Stimulated activated CD8-positive, alpha-beta memory T cell treated with anti-CD3 and anti-CD28 coated beads, Interleukin-12 subunit alpha, Interleukin-12 subunit beta, amount 100 ng/mL, for 24 hours (primary cell): ENCODE measurements around the gene B4GALT2.

Experiments used
- DNase-seq: peaks from one replicate; pipeline ENCODE4 v3.0.0-alpha.2; 2020; ENCODE audit errors: extremely low read depth

Gene B4GALT2

GRCh38 chr1:43946236-43947060, 32.6 kb upstream of the B4GALT2 start, which contains the start of gene IPO13:
IPO13 (plus strand) TSS chr1:43946950; CDS start chr1:43947601, 651 bp downstream.
- peak; percentile 84 for DNase-seq

GRCh38 chr1:43947061-43947873, 31.7 kb upstream of the B4GALT2 start:
- DNase-seq = no peak

- DNase-seq = no peak
These were observed 31.1 kb upstream of the B4GALT2 start for GRCh38 chr1:43947874-43948437.

GRCh38 chr1:43949678-43950077, 29.3 kb upstream of the B4GALT2 start:
- DNase-seq = no peak

- DNase-seq = no peak
These were observed 27.7 kb upstream of the B4GALT2 start for GRCh38 chr1:43951021-43951985.

- DNase-seq = no peak
These were observed 26.2 kb upstream of the B4GALT2 start for GRCh38 chr1:43952731-43953346.

GRCh38 chr1:43953361-43953760, 25.6 kb upstream of the B4GALT2 start:
- DNase-seq = no peak

GRCh38 chr1:43954036-43954435, 25.0 kb upstream of the B4GALT2 start:
- DNase-seq = no peak

- DNase-seq = no peak
These were observed 22.8 kb upstream of the B4GALT2 start for GRCh38 chr1:43956234-43956633.

GRCh38 chr1:43957407-43958040, 21.5 kb upstream of the B4GALT2 start:
- no peak for DNase-seq

- DNase-seq = no peak
These were observed 20.4 kb upstream of the B4GALT2 start for GRCh38 chr1:43958351-43959255.

GRCh38 chr1:43960798-43961197, 18.2 kb upstream of the B4GALT2 start:
- DNase-seq = no peak

GRCh38 chr1:43961692-43962091, 17.3 kb upstream of the B4GALT2 start:
- no peak for DNase-seq

- no peak for DNase-seq
These were observed 16.7 kb upstream of the B4GALT2 start for GRCh38 chr1:43962324-43962723.

GRCh38 chr1:43963006-43963405, 16.0 kb upstream of the B4GALT2 start:
- no peak for DNase-seq

GRCh38 chr1:43963890-43964289, 15.1 kb upstream of the B4GALT2 start:
- no peak for DNase-seq

- DNase-seq = no peak
These were observed 13.7 kb upstream of the B4GALT2 start for GRCh38 chr1:43965316-43965715.

- DNase-seq = no peak
These were observed 10.6 kb upstream of the B4GALT2 start for GRCh38 chr1:43968348-43968948.

GRCh38 chr1:43969416-43969745, 9.6 kb upstream of the B4GALT2 start:
- no peak for DNase-seq
